ENCODE results near the gene IL21.

GRCh38 chr4:122562449-122562848 is 58.4 kb downstream of the IL21 start:
- no peak for TF ChIP-seq CTCF (conservative IDR thresholded peaks at IDR 0.05 in 1 of 2, IDR thresholded peaks at IDR 0.05 in 1 of 2; ENCODE audit: low read depth in 1 of 2, low read length in 2 of 2)
- no peak for TF ChIP-seq EZH2 (IDR thresholded peaks at IDR 0.05; ENCODE audit: low read length, missing control alignments)

All from fibroblast of lung (primary cell).